Stimulated activated CD4-positive, alpha-beta T cell treated with anti-CD3 and anti-CD28 coated beads, TNF-alpha, amount 100 ng/mL, for 24 hours (primary cell): Measurements from ENCODE around the gene SH3RF2.
"Not testable (repeated sequence)": the region's sequence is repeated elsewhere in the genome, so short reads cannot be mapped to it uniquely, and the experiment has no call there.

Experiments
- DNase-seq, 3 experiments: peaks; one replicate each; pipeline ENCODE4 v3.0.0-alpha.2; 2020; ENCODE audit warnings: low read depth in 3 of 3

Gene SH3RF2

DNA sequence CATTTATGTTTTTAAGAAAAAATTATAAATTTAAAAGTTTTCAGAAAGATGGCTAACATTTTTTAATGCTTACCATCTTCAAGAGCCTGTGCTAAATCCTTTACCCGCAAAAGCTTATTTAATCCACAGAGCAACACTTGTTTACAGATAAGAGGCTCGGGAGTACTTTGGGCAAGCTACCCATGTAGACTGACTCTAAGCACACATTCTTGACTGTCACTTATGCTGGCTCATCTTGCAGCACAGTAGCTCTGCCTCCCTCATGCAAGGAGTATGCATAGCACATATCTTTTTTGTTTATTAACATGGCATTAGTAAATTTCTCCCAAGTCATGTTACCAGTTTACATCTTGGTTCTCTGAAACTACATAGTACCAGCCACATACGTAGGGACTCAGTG, 14.7 kb downstream of the SH3RF2 start:
- no peak for DNase-seq

DNA sequence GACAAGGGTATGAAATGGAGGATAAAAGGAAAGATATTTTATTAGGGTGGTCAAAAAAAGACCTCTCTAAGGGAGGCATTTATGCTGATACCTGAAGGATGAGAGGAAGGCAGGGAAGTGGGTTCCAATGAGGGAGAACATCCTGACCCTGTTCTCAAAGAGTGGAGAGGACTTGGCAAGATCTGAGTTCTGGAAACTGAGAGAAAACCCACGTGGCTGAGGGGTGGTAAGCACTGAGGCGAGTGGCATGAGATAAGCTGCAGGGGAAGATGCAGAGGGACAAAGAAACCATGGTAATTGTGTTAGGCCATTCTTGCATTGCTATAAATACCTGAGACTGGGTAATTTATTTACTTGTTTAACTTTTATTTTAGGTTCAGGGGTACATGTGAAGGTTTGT, 16.8 kb downstream of the SH3RF2 start:
- DNase-seq = no peak

DNA sequence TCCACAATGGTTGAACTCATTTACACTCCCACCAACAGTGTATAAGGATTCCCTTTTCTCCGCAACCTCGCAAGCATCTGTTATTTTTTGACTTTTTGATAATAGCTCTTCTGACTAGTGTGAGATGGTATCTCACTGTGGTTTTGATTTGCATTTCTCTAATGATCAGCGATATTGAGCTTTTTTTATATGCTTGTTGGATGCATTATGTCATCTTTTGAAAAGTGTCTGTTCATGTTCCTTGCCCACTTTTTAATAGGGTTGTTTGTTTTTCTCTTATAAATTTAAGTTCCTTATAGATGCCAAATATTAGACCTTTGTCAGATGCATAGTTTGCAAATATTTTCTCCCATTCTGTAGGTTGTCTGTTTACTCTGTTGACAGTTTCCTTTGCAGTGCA, 17.8 kb downstream of the SH3RF2 start:
- not testable (repeated sequence) for DNase-seq

DNA sequence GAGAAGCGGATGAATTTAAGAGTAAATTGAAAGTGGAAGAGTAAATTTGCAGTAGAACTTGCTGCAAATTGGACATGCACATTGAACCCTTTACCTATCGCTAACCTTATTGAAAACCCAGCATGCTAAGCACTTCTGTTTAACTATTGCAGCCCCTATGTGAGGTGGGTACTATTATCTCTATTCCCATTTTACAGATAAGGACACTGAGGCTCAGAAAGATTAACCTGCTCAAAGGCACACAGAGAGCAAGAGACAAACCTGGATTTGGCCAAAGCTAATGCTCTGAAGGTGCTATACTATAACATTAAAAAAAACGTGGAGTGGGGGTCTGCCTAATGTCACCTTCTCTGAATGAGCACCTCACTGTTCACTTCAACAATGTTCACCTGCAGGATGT, 21.0 kb downstream of the SH3RF2 start:
- no peak for DNase-seq

DNA sequence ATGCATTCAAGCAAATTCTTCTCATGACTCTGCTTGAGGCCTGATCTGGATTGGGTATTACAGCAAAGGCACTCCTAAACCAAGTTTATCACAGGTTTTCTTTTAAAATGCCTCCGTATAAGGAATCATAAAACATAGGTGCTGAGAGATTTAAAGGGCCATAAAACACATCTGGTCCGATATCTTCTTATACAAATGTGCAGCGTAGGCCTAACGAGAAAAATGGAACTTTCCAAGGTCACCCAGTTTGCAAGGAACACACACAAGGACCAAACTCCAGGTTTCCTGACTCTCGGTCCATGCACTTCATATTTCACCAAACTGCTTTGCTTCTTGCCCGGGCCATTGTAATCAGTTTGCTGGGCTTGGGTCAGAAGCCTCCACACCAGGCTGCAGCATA, 22.1 kb downstream of the SH3RF2 start:
- DNase-seq = no peak

DNA sequence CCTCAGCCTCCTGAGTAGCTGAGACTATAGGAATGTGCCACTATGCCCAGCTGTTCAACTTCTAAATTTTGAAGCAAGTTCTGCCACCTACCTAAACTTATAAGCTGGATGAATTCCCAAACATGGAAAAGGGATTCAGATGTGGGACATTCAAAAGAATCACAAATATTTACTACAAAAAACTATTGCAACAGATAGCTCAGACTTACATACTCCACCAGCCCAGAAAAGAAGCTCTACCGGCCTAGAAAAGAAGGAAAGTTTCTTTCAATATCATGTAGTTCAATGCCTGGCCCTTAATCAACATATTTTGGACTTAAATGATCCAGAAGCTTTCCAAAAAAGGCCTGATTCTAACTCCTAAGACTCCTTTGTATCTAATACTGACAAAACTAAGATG, 23.8 kb downstream of the SH3RF2 start:
- DNase-seq = no peak

DNA sequence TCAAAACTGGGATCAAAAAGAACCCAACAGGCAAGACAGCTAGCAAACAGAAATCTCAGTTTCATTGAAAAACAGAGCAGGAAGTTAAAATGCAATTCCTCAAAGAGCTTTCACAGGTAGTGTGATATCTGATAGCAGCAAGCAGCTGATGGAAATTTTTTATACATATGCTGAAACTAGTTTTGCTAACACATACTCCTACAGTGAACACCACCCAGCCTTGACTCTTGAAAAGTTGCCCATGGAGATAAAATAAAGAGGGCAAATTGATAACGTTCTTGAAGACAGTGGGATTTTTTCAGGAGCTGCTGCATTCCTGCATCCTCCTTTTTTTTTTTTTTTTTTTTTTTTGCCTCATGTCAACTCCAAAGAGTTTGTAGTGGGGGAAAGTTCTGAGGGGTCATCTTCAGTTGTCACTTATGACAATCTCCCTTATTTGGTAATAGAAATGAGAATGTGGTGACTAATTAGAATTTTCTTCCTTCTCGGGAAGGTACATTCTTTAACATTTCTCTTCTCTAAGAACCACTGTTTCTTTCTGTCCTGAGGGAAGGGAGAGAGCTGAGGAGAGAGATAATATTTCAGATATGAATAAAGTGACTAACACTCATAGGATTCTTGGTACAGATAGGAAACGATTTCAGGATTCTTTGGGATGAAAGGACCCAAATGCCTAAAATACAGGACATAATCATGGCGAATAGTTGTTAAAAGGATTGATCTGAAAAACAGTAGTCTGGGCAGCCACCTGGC, 24.6 kb downstream of the SH3RF2 start:
- DNase-seq = no peak

DNA sequence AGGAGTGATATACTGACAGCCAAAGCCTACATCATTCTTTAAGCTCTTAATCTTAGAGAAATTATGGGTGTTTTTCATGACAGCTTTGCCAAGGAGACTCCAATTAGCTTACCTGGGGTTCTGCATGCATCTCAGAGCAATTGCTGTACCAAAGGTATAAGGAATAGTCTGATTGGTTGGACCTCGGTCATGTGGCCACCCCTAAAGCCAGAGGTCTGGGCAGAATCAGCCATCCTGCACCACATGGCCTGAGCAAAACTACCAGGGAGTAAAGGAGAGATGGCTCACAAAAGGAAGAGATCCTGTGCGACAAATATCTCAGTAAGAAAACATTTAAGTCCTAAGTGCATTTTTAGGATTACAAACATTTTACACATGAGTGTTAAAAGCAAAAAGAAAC, 25.6 kb downstream of the SH3RF2 start:
- no peak for DNase-seq

DNA sequence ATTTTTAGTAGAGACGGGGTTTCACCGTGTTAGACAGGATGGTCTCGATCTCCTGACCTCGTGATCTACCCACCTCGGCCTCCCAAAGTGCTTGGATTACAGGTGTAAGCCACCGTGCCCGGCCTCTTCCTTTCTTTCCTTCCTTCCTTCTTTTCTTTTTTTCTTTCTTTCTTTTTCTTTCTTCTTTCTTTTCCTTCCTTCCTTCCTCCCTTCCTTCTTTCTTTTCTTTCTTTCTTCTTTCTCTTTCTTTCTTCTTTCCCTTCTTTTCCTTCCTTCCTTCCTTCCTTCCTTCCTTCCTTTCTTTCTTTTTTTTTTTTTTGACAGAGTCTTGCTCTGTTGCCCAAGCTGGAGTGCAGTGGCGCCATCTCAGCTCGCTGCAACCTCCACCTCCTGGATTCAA, 27.6 kb downstream of the SH3RF2 start:
- DNase-seq = not testable (repeated sequence)

DNA sequence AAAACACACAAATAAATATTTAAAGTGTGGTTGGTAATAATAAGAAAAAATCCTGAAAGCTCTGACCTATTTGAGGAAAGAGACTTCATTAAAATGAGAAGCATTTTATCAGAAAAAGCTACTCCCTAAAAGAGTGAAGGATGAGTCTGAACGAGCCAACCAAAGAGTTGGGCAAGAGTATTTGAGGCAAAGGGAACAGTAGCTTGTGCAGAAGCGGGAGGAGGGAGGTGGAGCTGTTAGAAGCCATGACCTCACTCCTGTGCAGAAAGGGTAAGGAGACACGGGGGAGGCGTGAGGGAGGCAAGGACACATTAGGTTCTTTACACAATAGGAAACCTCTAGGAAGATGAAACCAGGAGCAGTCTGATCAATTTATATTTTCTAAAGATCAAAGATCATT, 29.4 kb downstream of the SH3RF2 start:
- DNase-seq = no peak

DNA sequence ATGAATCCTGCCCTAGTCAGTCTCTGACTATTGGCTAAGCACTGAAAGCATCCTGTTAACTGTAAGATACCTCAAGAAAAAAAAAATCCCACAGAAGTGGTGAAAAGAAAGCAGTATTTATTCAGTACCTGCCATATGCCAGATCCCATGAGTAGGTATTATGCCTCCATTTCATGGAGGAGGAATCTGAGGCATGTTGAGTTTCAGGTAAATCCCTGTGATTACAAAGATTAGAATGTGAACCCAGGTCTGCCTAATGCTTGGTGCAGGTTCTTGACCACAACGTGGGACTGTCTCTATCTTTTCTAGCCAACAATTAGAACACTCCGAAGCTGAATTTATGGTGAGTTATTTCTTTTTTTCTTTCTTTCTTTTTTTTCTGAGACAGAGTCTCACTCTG, 30.9 kb downstream of the SH3RF2 start:
- no peak for DNase-seq

DNA sequence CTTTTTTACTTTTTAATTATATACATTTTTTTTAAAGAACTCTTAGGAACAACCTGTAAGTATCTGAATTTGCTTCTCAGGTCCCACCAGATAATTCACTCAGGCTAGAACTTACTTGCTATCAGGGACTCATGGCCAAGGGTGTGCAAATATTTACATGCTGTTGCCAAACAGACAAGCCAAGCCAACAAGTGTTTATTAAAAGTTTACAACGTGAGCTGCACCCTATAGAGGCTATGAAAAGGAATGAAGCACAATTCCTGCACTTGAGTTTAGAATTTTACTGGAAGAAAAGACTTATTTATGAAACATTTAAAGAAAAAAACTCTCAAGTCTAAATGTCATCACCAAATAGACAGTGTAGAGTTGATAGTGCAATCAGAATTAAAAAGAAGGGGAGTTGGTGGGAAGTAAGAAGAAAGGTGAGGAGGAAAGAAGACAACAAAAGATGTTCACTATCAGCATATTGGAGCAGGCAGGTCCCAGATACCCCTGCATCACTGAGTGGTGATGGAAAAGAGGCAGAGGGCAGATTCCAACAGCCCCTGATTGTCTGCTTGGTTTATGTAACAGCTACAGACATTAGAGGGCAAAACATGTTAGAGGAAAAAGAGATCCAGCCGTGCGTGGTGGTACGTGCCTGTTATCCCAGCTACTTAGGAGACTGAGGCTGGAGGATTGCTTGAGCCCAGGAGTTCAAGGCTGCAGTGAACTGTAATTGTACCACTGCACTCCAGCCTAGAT, 32.8 kb downstream of the SH3RF2 start:
- DNase-seq = no peak

DNA sequence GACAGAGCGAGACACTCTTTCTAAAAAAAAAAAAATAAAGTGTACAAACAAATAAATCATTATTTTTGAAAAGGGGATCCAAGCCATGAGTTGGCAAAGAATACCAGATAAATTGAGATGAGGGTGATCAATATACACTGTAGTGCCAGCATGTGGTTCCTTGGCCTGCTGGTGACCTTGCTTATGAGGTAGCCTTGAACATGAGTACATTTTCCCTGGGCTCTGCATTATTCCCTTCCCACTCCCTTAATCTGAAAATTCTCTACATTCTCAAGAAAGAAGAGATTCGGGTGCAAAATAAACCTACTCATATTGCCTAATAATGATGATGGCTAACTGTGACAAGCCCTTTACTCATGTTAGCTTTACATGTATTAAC, 33.3 kb downstream of the SH3RF2 start:
- no peak for DNase-seq

DNA sequence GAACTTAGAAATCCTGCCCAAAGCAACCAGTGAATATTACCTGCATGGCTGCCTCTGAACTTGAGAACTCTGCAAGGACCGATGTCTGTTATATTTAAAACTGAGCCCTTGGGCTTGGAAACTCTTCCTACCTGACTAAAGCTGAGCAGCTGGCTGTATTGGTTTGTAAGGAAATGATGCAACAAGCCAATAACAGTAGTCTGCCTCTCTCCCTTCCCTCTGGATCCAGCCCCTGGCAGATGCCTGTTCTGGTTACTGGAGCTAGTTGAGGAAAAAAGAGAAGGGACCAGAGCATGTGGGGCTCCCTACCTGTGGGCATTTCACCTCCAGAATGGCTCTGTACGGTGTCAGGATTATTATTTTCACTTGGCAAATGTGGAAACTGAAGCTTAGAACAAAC, 34.7 kb downstream of the SH3RF2 start:
- no peak for DNase-seq

DNA sequence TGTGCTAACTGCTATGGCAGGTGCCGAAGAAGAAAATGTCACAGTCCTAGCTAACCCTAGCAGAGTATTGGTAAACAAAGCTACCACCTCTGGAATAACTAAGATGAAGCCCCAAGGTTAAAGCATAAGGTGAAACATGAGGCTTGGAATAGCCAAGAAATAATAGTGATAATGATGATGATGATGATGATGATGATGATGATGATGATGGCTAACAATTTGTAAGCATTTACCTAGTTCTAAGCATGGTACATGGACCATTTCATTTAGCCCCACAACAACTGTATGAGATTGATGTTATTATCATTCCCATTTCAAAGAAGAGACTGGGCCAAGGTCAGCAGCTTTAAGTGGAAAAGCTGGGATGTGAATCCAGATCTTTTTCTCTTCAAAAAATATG, 35.3 kb downstream of the SH3RF2 start:
- DNase-seq = no peak

DNA sequence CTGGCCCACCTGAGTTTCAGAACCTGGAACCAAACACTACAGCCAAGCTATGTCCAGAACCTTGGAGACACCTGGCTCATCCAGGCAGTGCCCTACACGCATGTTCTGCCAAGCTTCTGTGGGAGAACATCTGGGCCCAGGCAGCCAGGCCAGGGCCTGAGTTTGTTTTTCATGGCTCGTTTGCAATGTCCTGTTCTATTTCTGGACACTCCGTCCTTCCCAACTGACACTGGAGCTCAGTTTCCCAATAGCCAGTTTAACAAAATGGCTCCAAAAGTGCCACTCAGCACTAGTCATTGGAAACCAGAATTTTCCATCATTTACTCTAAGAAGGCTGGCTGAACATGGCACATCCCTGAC, 38.6 kb downstream of the SH3RF2 start:
- no peak for DNase-seq

DNA sequence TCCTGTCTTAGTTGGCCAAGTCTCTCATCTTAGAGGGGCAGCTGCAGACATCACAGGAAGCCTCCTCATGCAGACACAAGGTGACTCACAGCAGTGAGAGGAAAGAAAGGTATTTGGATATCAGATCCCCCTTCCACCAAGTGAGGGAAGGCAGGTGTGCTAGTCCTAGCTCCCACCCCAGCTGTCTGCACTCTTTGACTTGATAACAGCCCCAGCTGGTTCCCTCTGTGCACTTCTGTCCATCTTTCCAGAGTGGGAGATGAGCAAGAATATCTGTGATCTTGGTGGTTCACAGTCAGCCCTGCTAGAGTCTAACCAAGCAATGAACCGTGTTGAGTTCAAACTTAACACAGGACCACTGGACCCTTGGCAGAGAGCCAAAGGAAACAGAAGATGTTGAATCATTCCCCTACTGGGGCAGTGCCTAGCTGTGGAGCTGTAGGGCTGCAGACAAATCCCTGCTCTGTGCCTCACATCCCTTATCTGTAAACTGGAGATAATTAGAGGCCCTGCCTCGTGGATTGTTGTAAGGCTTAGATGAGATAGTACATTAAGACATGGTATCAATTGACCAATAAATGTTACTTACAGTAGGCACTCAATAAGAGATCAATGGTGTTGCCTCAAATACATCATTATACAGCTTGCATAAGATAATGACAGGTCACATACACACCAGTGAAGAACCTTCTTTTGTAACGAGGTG, 39.1 kb downstream of the SH3RF2 start:
- no peak for DNase-seq

DNA sequence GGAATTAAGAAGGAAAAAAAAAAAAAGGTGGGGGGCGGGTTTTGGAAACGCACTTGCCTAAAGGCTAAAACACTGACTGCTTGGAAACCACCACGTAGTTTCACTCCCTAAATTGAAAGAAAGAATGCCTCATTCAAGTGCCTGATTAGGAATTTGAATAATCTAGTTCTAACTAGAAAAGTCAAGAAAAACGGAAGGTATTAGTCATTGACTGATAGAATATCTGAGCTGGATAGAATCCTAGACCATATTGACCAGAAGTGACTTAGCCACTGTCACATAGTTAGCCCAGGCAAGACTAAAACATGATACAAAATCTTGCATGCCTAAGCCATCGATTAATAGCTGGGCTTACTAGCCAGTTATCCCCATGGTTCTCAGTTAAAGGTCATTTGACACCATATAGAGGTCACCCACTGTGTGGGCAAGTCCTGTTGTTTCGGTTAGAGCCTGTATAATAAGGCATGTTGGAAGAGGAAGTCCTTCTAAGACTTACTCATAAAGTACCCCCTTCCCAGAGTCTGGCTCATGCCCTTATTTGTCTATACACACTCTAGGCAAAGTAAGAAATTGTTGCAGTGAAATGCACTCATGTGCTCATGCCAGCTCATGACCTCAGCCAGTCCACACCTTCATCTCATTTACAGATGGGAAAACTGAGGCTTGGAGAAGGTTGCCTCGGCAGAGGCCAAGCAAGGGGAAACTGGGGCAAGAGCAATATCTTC, 40.2 kb downstream of the SH3RF2 start:
- DNase-seq = no peak

DNA sequence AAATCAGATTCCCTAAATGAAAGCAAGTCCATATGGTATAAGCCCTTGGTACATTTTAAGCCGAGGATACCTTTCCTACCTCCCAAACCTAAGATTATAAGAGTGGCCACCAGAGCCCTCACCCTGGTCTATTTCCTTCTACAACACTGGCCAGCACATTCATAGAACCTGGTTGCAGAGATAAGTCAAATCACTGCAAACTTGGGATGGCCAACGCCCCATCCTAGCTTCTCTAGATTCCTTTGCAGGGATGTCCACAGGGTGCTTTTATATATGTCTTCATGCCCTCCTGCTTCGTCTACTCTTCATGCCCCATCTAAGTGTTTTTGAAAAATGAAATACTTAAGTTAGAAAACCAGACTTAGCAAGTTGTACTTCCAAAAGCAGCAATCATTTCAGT, 41.8 kb downstream of the SH3RF2 start:
- no peak for DNase-seq

DNA sequence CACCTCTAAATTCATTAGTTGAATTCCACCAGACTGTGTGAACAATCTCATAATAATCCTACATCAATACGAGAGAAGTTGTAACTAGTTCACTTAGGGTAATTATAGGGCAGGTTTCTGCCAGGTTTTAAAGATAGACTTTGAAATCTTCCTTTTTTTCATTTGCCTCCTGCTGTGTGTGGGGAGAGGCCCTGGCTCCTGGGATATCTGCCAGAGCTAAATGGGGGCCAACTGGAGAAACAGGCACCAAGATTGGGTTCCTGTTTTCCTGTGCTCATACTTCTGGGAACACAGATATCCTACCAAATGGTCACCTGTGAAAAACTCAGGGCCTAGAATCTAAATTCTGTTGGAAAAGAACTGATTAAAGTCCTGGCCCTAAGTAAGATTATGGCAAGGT, 42.3 kb downstream of the SH3RF2 start:
- DNase-seq = no peak

DNA sequence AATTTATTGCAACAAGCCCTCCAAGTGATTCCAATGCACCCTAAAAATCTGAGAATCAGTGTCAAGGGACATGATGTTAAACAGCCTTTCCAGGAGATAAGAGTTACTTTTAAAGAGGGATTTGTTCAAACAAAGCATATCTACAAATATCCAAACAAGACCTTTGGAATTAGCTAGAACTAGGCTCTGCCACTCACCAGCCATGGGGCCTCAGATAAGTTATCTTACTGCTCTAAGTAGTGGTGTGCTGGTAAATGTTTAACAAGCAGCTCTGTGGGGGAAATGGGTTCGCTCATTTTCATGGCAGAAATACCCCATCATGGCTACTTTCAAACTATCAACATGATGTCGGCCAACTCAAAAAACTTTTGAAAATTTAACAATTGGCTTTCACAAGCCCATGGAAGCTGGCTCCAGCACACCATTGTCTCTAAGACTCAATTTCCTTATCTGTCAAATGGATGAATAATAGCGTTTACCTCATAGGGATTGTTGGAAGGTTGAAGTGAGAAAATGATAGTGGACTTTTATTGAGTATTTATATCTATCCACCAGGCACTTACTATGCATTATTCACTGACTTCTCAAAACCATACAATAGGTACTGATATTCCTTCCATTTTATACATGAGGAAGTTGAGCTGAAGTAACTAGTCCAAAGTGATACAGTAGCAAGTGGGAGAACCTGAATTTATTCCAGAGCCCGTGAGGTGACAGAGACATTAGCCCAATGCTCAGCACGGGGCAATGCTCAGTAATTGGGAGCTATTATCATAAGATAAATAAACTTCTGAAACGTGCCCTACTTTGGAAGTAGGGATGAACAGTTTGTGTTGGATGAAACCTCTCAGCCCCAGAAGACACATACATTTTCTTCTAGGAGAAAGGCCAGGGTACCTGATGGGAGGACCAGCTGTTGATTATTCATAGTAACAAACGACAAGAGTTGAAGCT, 43.2 kb downstream of the SH3RF2 start:
- DNase-seq = no peak
